ENCODE data around the gene PCARE. TPM values are rescaled to one million over a fixed set of nuclear protein-coding genes. Genes with fewer than 3 reads are reported as not detected.
"Not testable (repeated sequence)": the region's sequence is repeated elsewhere in the genome, so short reads cannot be mapped to it uniquely, and the experiment has no call there.

Gene PCARE
- total RNA-seq, 1 experiment from 2014 or later: 0.02 TPM

GRCh38 chr2:29108225-29108624 lies 33.9 kb upstream of the PCARE start:
- H3K4me1 ChIP-seq: peaks cover 19% of the 10 kb centered on the region
- H3K36me3 ChIP-seq: no peaks in the 10 kb centered on the region
- peak; percentile 73 to 83 for DNase-seq
- H3K27ac ChIP-seq: peak overlapping the region; percentile 40
- H3K9me3 ChIP-seq (replicated peaks): no peaks in the 10 kb centered on the region
- H3K4me3 ChIP-seq: peak overlapping the region; percentile 35
- no peaks in the 10 kb centered on the region for H3K27me3 ChIP-seq

GRCh38 chr2:29107547-29107946 lies 33.2 kb upstream of the PCARE start:
- not testable (repeated sequence) for H3K9me3 ChIP-seq (replicated peaks); DNase-seq; H3K36me3 ChIP-seq; H3K4me3 ChIP-seq; H3K27me3 ChIP-seq; H3K27ac ChIP-seq
- peaks cover 19% of the 10 kb centered on the region for H3K4me1 ChIP-seq

- peaks cover 19% of the 10 kb centered on the region for H3K4me1 ChIP-seq
- H3K36me3 ChIP-seq: no peaks in the 10 kb centered on the region
- no peaks in the 10 kb centered on the region for H3K27me3 ChIP-seq
- H3K27ac ChIP-seq: no peak overlapping the region
- no peak overlapping the region for H3K4me3 ChIP-seq
- no peaks in the 10 kb centered on the region for H3K9me3 ChIP-seq (replicated peaks)
- DNase-seq: peak in 1 of 2 experiments; percentile 43
Observed at GRCh38 chr2:29106980-29107388, 32.7 kb upstream of the PCARE start.

GRCh38 chr2:29106256-29106655 lies 31.9 kb upstream of the PCARE start:
- H3K27me3 ChIP-seq: no peaks in the 10 kb centered on the region
- H3K27ac ChIP-seq: no peak overlapping the region
- H3K36me3 ChIP-seq: no peaks in the 10 kb centered on the region
- DNase-seq: no peak
- H3K9me3 ChIP-seq (replicated peaks): no peaks in the 10 kb centered on the region
- H3K4me1 ChIP-seq: peaks cover 19% of the 10 kb centered on the region
- no peak overlapping the region for H3K4me3 ChIP-seq

GRCh38 chr2:29105375-29105774 lies 31.1 kb upstream of the PCARE start:
- H3K36me3 ChIP-seq: no peaks in the 10 kb centered on the region
- no peak overlapping the region for H3K27ac ChIP-seq
- no peak for DNase-seq
- peaks cover 19% of the 10 kb centered on the region for H3K4me1 ChIP-seq
- no peaks in the 10 kb centered on the region for H3K9me3 ChIP-seq (replicated peaks)
- no peaks in the 10 kb centered on the region for H3K27me3 ChIP-seq
- no peak overlapping the region for H3K4me3 ChIP-seq

- H3K36me3 ChIP-seq: no peaks in the 10 kb centered on the region
- no peaks in the 10 kb centered on the region for H3K9me3 ChIP-seq (replicated peaks)
- H3K27ac ChIP-seq: no peak overlapping the region
- no peak for DNase-seq
- no peaks in the 10 kb centered on the region for H3K27me3 ChIP-seq
- no peak overlapping the region for H3K4me3 ChIP-seq
- peaks cover 19% of the 10 kb centered on the region for H3K4me1 ChIP-seq
Observed at GRCh38 chr2:29104688-29105087, 30.4 kb upstream of the PCARE start.

- H3K9me3 ChIP-seq (replicated peaks): no peaks in the 10 kb centered on the region
- H3K27me3 ChIP-seq: no peaks in the 10 kb centered on the region
- H3K4me1 ChIP-seq: no peaks in the 10 kb centered on the region
- H3K4me3 ChIP-seq: no peak overlapping the region
- H3K27ac ChIP-seq: no peak overlapping the region
- DNase-seq: no peak
- H3K36me3 ChIP-seq: no peaks in the 10 kb centered on the region
Observed at GRCh38 chr2:29100564-29100963, 26.2 kb upstream of the PCARE start.

- Histone ChIP-seq H3K27ac (no peak overlapping the region), H3K4me3 (no peak overlapping the region), H3K36me3 (no peaks in the 10 kb centered on the region), H3K9me3 (replicated peaks) (no peaks in the 10 kb centered on the region), H3K4me1 (no peaks in the 10 kb centered on the region), H3K27me3 (no peaks in the 10 kb centered on the region)
- DNase-seq: peak in 1 of 2 experiments; percentile 62
Observed at GRCh38 chr2:29097569-29097968, 23.2 kb upstream of the PCARE start.

GRCh38 chr2:29096969-29097368 lies 22.6 kb upstream of the PCARE start:
- no peak overlapping the region for H3K27ac ChIP-seq
- no peaks in the 10 kb centered on the region for H3K4me1 ChIP-seq
- DNase-seq: no peak
- H3K4me3 ChIP-seq: no peak overlapping the region
- H3K9me3 ChIP-seq (replicated peaks): no peaks in the 10 kb centered on the region
- H3K36me3 ChIP-seq: no peaks in the 10 kb centered on the region
- no peaks in the 10 kb centered on the region for H3K27me3 ChIP-seq

- H3K27me3 ChIP-seq; H3K4me1 ChIP-seq; H3K36me3 ChIP-seq; H3K27ac ChIP-seq; H3K9me3 ChIP-seq (replicated peaks); H3K4me3 ChIP-seq: not testable (repeated sequence)
- DNase-seq: peak; percentile 37 to 52
Observed at GRCh38 chr2:29090311-29090710, 16.0 kb upstream of the PCARE start.

- Histone ChIP-seq H3K27me3 (no peaks in the 10 kb centered on the region), H3K4me3 (no peak overlapping the region), H3K27ac (no peak overlapping the region), H3K4me1 (no peaks in the 10 kb centered on the region; the same call in 1 of the 2 replicates), H3K36me3 (no peaks in the 10 kb centered on the region), H3K9me3 (replicated peaks) (0 out of 2 replicates have a peak, but pooled peaks cover 3% of the 10 kb centered on the region)
- DNase-seq: no peak
Observed at GRCh38 chr2:29084554-29084953, 10.2 kb upstream of the PCARE start.

GRCh38 chr2:29082804-29083495 lies 8.6 kb upstream of the PCARE start:
- Histone ChIP-seq H3K27me3 (no peaks in the 10 kb centered on the region), H3K36me3 (no peaks in the 10 kb centered on the region), H3K4me3 (no peak overlapping the region), H3K9me3 (replicated peaks) (peaks cover 3% of the 10 kb centered on the region; the same call in 1 of the 2 replicates), H3K4me1 (no peaks in the 10 kb centered on the region; the same call in 1 of the 2 replicates), H3K27ac (no peak overlapping the region)
- DNase-seq: no peak

GRCh38 chr2:29080886-29081743 lies 6.8 kb upstream of the PCARE start:
- no peaks in the 10 kb centered on the region for H3K4me1 ChIP-seq
- DNase-seq: no peak
- H3K27me3 ChIP-seq: no peaks in the 10 kb centered on the region
- peaks cover 3% of the 10 kb centered on the region; the same call in 1 of the 2 replicates for H3K9me3 ChIP-seq (replicated peaks)
- no peaks in the 10 kb centered on the region for H3K36me3 ChIP-seq
- no peak overlapping the region for H3K27ac ChIP-seq
- H3K4me3 ChIP-seq: no peak overlapping the region

GRCh38 chr2:29079887-29080286 lies 5.6 kb upstream of the PCARE start:
- no peak overlapping the region for H3K27ac ChIP-seq
- H3K9me3 ChIP-seq (replicated peaks): peaks cover 3% of the 10 kb centered on the region; the same call in 1 of the 2 replicates
- no peaks in the 10 kb centered on the region for H3K27me3 ChIP-seq
- no peak for DNase-seq
- H3K4me1 ChIP-seq: no peaks in the 10 kb centered on the region
- no peaks in the 10 kb centered on the region for H3K36me3 ChIP-seq
- no peak overlapping the region for H3K4me3 ChIP-seq
